ENCODE data around the gene UTS2R.
"Not testable (repeated sequence)": the region's sequence is repeated elsewhere in the genome, so short reads cannot be mapped to it uniquely, and the experiment has no call there.

Gene UTS2R

GRCh38 chr17:82345151-82345976, 26.2 kb upstream of the UTS2R start:
- DNase-seq = no peak
- Mint-ChIP-seq H3K9me3 (no peaks in the 10 kb centered on the region), H3K27ac (no peak overlapping the region), H3K4me1 (peaks cover 8% of the 10 kb centered on the region), H3K4me3 (no peak overlapping the region), H3K27me3 (peaks cover 26% of the 10 kb centered on the region)
- no peak for ATAC-seq

GRCh38 chr17:82346342-82347300, 24.9 kb upstream of the UTS2R start:
- H3K27ac Mint-ChIP-seq = no peak overlapping the region
- H3K27me3 Mint-ChIP-seq = peaks cover 32% of the 10 kb centered on the region
- H3K9me3 Mint-ChIP-seq = no peaks in the 10 kb centered on the region
- ATAC-seq = no peak
- H3K4me3 Mint-ChIP-seq = no peak overlapping the region
- DNase-seq = no peak
- peaks cover 13% of the 10 kb centered on the region for H3K4me1 Mint-ChIP-seq

GRCh38 chr17:82347994-82348393, 23.6 kb upstream of the UTS2R start:
- peaks cover 23% of the 10 kb centered on the region for H3K4me1 Mint-ChIP-seq
- H3K9me3 Mint-ChIP-seq, H3K27ac Mint-ChIP-seq, ATAC-seq, H3K4me3 Mint-ChIP-seq, DNase-seq: not testable (repeated sequence)
- H3K27me3 Mint-ChIP-seq = peaks cover 41% of the 10 kb centered on the region

DNA sequence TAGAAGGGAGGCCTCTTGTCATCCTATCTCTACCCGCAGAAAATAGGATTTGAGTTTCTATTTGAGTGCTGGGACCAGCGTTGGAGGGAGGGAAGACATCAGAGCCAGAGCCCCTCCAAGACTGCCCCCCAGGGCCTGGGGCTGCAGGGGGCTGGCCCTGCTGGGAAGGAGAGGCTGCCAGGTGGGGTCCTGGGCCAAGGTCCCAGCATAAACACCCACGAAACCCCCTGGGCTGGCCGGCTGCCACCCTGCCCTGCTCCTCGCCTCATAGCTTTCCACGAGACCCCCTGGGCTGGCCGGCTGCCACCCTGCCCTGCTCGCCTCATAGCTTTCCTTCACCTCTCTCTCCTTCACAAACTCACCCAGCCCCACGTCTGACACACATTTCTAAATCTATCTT, 23.1 kb upstream of the UTS2R start:
- Mint-ChIP-seq H3K4me3 (no peak overlapping the region), H3K27ac (no peak overlapping the region), H3K4me1 (peaks cover 23% of the 10 kb centered on the region), H3K27me3 (peaks cover 41% of the 10 kb centered on the region), H3K9me3 (no peaks in the 10 kb centered on the region)
- ATAC-seq = no peak
- no peak for DNase-seq

GRCh38 chr17:82348866-82349265, 22.7 kb upstream of the UTS2R start:
- Mint-ChIP-seq H3K27me3 (peaks cover 41% of the 10 kb centered on the region), H3K4me3 (no peak overlapping the region), H3K4me1 (peaks cover 23% of the 10 kb centered on the region), H3K27ac (no peak overlapping the region), H3K9me3 (no peaks in the 10 kb centered on the region)
- DNase-seq (no peak), ATAC-seq (no peak)

GRCh38 chr17:82349287-82349701, 22.3 kb upstream of the UTS2R start:
- Mint-ChIP-seq H3K4me1 (peaks cover 23% of the 10 kb centered on the region), H3K9me3 (no peaks in the 10 kb centered on the region), H3K4me3 (no peak overlapping the region), H3K27me3 (peaks cover 41% of the 10 kb centered on the region), H3K27ac (no peak overlapping the region)
- DNase-seq (no peak), ATAC-seq (no peak)

GRCh38 chr17:82350182-82351030, 21.2 kb upstream of the UTS2R start:
- no peaks in the 10 kb centered on the region for H3K9me3 Mint-ChIP-seq
- DNase-seq = peak in 1 of 2 donors; percentile 62

DNA sequence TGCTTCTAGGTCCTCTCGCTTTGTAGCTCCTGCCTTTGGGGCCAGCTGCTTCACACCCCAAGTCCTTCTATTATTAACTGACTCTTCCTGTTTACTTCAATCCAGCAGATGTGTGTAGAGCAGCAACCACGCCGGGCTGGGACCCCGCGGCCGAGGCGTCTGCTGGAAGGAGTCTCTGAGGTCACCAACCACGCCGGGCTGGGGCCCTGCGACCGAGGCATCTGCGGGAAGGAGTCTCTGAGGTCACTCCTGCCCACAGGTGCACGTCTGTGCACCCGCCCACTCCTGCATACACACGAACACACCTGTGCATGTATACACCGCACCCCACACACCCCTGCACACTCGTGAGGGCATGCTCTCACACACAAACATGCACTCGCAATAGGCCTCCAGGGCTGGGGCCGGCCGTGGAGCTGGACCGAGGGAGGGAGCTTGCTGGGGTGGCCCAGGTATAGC, 20.3 kb upstream of the UTS2R start:
- no peak overlapping the region for H3K4me3 Mint-ChIP-seq
- H3K4me1 Mint-ChIP-seq = peaks cover 20% of the 10 kb centered on the region
- H3K27me3 Mint-ChIP-seq = peaks cover 52% of the 10 kb centered on the region
- DNase-seq (no peak), ATAC-seq (peak; percentile 33)
- H3K27ac Mint-ChIP-seq = no peak overlapping the region
- H3K9me3 Mint-ChIP-seq = no peaks in the 10 kb centered on the region

More at GRCh38 chr17:82350182-82351030, 21.2 kb upstream of the UTS2R start:
- Mint-ChIP-seq H3K4me1 (peaks cover 23% of the 10 kb centered on the region), H3K4me3 (no peak overlapping the region), H3K27me3 (peaks cover 50% of the 10 kb centered on the region), H3K27ac (no peak overlapping the region)
- ATAC-seq = peak; percentile 32

DNA sequence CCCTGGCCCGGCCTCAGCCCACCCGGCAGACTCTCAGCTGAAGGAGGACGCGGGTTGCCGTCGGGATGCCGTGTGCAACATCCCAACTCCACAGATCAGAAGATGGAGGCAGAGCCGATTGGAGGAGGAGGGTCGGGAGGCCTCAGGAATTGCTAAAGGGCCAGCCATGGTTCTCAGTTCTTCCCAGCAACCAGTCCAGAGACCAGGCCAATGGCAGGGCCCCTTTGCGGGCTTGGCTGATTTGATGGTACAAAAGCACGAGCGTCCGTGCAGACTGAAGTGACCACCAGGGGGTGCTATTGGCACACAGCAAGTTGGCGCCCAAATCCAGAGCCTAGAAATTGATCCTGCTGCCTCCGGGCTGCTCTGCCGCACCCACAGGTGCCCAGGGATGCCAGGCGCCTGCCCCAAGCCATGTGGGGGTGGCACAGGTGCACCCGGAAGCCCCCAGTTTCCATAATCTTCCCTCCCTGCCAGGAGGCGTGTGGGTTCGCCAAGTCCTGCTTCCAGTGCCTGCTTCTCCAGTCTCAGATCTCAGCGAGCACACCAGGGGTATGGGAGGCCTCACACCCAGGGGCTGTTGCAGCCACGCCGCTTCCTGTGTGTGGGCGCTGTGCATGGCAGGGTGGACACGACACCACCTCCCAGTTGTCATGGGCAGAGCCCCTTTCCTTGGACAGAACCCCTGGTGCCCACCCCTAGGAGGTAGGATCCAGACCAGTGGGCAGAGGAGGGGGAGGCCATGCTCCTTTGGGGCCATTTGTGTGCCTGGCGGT, 19.7 kb upstream of the UTS2R start:
- Mint-ChIP-seq H3K9me3 (no peaks in the 10 kb centered on the region), H3K27ac (no peak overlapping the region), H3K4me1 (peaks cover 14% of the 10 kb centered on the region), H3K4me3 (no peak overlapping the region), H3K27me3 (peaks cover 53% of the 10 kb centered on the region)
- peak; percentile 77 to 82 for DNase-seq
- peak; percentile 89 for ATAC-seq

GRCh38 chr17:82353484-82353883, 18.1 kb upstream of the UTS2R start:
- Mint-ChIP-seq H3K27me3 (peaks cover 64% of the 10 kb centered on the region), H3K4me1 (peaks cover 22% of the 10 kb centered on the region), H3K27ac (peak overlapping the region in 1 of 2 donors; percentile 90), H3K4me3 (no peak overlapping the region), H3K9me3 (no peaks in the 10 kb centered on the region)
- ATAC-seq (no peak), DNase-seq (no peak)

DNA sequence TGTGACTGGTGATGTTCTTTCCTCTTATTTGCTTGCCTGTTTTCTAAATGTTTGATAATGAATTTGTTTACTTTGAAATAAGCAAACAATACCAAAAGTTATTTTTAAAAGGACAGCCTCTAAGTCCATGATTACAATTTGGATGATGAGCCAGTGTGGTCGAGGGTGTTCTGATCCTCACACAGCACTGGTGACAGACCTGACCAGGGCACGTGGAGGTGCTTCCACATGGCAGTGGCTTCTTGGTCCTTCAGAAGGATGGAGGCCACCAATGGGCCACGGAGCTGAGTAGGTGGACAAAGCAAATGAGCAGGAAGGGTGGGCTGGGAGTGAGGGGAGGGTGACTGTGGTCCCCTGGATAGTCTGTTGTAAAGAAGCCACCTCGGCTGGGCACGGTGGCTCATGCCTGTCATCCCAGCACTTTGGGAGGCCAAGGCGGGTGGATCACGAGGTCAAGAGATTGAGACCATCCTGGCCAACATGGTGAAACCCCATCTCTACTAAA, 16.7 kb upstream of the UTS2R start:
- H3K27me3 Mint-ChIP-seq = peaks cover 57% of the 10 kb centered on the region
- no peak overlapping the region for H3K4me3 Mint-ChIP-seq
- no peak overlapping the region for H3K27ac Mint-ChIP-seq
- ATAC-seq (no peak), DNase-seq (no peak)
- peaks cover 27% of the 10 kb centered on the region for H3K4me1 Mint-ChIP-seq
- H3K9me3 Mint-ChIP-seq = no peaks in the 10 kb centered on the region

DNA sequence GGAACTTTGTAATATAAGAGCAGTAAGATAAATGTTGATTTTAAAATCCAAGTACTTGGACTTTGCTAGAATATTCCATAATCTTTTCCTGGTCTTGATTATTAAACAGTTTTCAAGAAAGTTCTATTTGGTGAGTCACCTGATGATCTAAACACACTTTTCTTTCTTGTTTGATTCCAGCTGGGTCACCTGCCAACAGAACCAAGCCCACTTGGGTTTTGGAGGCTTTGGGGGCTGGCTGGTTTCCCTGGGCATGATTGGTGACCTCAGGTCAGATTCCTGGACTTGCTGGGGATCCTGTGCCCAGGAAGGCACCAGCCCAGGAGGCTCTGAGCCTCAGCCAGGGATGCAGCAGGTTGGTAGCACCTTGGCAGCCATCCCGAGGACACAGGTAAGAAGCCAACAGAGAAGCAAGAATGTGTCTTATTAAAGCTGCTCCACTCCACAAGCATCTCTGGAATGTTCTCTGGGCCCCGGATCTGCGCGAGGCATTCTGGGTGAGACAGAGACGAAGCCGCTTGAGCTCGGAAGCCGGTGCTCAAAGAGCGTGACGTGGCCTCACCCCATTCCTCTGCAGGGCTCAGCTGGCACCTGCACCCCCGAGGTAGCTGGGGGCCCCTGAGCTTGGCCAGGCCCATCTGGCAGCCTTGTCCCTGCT, 15.7 kb upstream of the UTS2R start:
- no peak for ATAC-seq
- Mint-ChIP-seq H3K27me3 (peaks cover 57% of the 10 kb centered on the region), H3K4me1 (peaks cover 27% of the 10 kb centered on the region), H3K9me3 (no peaks in the 10 kb centered on the region), H3K4me3 (no peak overlapping the region), H3K27ac (no peak overlapping the region)
- no peak for DNase-seq

- DNase-seq (no peak), ATAC-seq (no peak)
- H3K9me3 Mint-ChIP-seq = no peaks in the 10 kb centered on the region
- peak overlapping the region in 1 of 2 donors; percentile 12 for H3K27ac Mint-ChIP-seq
- no peak overlapping the region for H3K4me3 Mint-ChIP-seq
- peaks cover 19% of the 10 kb centered on the region for H3K4me1 Mint-ChIP-seq
- H3K27me3 Mint-ChIP-seq = peaks cover 54% of the 10 kb centered on the region
These were observed 14.7 kb upstream of the UTS2R start for GRCh38 chr17:82356845-82357355.

GRCh38 chr17:82357394-82357793, 14.2 kb upstream of the UTS2R start:
- Mint-ChIP-seq H3K27me3 (peaks cover 53% of the 10 kb centered on the region), H3K9me3 (no peaks in the 10 kb centered on the region), H3K4me3 (no peak overlapping the region), H3K27ac (no peak overlapping the region), H3K4me1 (peaks cover 14% of the 10 kb centered on the region)
- ATAC-seq (no peak), DNase-seq (no peak)

All from stimulated activated naive CD8-positive, alpha-beta T cell treated with anti-CD3 and anti-CD28 coated beads, Interleukin-15, amount 100 ng/mL, for 72 hours (primary cell).